Measurements from ENCODE around the gene MAP3K20.

DNA sequence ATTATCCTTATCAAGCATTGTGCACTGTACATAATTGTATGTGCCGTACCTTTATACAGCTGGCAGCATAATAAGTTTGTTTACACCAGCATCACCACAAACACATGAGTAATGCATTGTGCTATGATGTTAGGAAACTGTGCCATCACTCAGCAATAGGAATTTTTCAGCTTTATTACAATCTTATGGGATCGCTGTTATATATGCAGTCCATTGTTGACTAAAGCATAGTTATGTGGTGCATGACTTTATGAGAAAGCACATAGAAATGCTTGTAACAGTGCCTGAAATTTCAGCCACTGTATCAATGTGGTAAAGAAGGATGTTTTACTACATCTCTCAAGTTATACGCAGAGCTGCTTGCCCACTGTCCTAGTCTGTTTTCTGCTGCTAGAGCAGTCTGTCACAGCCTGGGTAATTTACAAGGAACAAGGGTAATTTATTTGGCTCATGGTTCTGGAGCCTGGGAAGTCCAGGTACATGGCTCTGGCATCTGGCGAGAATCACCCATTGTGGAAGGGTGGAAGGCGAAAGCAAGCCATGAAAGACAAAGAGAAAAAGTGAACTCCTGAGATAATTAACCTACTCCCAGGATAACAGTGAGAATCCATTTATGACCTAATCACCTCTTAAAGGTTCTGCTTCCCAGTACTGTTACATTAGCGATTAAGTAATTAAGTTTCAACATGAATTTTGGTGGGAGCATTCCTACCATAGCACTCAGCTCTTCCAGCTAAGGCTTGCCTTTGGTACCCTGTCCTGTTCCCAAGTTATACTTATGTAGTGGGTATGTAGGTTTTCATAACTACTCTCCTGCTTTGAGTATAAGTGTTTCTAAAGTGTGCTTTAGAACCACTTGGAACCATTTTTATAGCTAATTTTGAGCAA lies 4.6 kb downstream of the MAP3K20 start:
- TF ChIP-seq, protein P1, sequence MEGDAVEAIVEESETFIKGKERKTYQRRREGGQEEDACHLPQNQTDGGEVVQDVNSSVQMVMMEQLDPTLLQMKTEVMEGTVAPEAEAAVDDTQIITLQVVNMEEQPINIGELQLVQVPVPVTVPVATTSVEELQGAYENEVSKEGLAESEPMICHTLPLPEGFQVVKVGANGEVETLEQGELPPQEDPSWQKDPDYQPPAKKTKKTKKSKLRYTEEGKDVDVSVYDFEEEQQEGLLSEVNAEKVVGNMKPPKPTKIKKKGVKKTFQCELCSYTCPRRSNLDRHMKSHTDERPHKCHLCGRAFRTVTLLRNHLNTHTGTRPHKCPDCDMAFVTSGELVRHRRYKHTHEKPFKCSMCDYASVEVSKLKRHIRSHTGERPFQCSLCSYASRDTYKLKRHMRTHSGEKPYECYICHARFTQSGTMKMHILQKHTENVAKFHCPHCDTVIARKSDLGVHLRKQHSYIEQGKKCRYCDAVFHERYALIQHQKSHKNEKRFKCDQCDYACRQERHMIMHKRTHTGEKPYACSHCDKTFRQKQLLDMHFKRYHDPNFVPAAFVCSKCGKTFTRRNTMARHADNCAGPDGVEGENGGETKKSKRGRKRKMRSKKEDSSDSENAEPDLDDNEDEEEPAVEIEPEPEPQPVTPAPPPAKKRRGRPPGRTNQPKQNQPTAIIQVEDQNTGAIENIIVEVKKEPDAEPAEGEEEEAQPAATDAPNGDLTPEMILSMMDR (IDR thresholded peaks at IDR 0.05) = no peak
- TF ChIP-seq POLR2AphosphoS5 (IDR thresholded peaks at IDR 0.05) = no peak
